ENCODE data around the gene CITED1. TPM values are rescaled to one million over a fixed set of nuclear protein-coding genes. Genes with fewer than 3 reads are reported as not detected.

The CITED1 gene
- total and polyA plus RNA-seq, 2 donors (not counting 1 experiment from before 2014, with no cell fraction given) = 0.17 TPM; not detected in 1

DNA sequence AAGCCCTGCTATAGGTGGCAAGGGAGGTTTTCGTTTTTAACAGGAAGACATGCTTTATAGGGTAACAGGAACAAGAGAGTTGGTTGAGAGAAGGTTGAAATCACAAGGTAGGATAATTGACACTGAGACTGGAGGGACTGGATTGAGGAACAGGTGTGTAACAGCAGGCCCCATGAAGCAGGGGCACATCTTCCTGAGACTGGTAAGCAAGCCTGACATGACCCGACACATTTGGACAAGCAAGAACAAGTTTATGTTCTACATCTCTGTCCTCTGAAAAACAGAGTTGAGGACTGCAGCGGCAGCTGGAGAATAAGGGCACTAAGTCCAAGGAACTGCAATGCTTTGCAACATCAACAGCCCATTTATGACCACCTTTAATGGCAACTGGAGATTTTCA, 33.9 kb downstream of the CITED1 start:
- peaks cover 36% of the 10 kb centered on the region for H3K79me2 ChIP-seq (ENCODE audit: control insufficient read depth, insufficient read depth, low read length)
- H3K9ac ChIP-seq (ENCODE audit: insufficient read depth, low read length) = no peak overlapping the region
- H2AFZ ChIP-seq (ENCODE audit: low read length) = no peak overlapping the region
- DNase-seq (ENCODE audit: low read depth in 2 of 2) = no peak
- peaks cover 7% of the 10 kb centered on the region for H4K20me1 ChIP-seq (ENCODE audit: control insufficient read depth, extremely low read depth, insufficient read depth, low read length)
- H3K4me1 ChIP-seq (ENCODE audit: control insufficient read depth, extremely low read depth, insufficient read depth, low read length) = peaks cover 15% of the 10 kb centered on the region
- H3K4me3 ChIP-seq (replicated peaks in 1 of 4; ENCODE audit: control extremely low read depth in 1 of 4, insufficient read depth in 1 of 4, low read depth in 3 of 4, low read length in 4 of 4) = no peak overlapping the region
- H3K36me3 ChIP-seq (ENCODE audit: control insufficient read depth, insufficient read depth, low read length) = peaks cover 27% of the 10 kb centered on the region
- no peak for TF ChIP-seq CTCF (conservative IDR thresholded peaks at IDR 0.05 in 1 of 2, IDR thresholded peaks at IDR 0.05 in 1 of 2; ENCODE audit: low read depth in 1 of 2, low read length in 2 of 2)
- TF ChIP-seq EZH2 (IDR thresholded peaks at IDR 0.05; ENCODE audit: low read length, missing control alignments) = no peak
- H3K9me3 ChIP-seq (ENCODE audit: control insufficient read depth, insufficient read depth, low read depth, low read length) = no peaks in the 10 kb centered on the region
- no peak overlapping the region for H3K27ac ChIP-seq (ENCODE audit: insufficient read depth, low read length)
- H3K27me3 ChIP-seq (ENCODE audit: control insufficient read depth, insufficient read depth, low read length) = no peaks in the 10 kb centered on the region
- H3K4me2 ChIP-seq (ENCODE audit: extremely low read depth, insufficient read depth, low read length) = peak overlapping the region; percentile 15

- Histone ChIP-seq H3K36me3 (ENCODE audit: control insufficient read depth, insufficient read depth, low read length) (peaks cover 27% of the 10 kb centered on the region), H4K20me1 (ENCODE audit: control insufficient read depth, extremely low read depth, insufficient read depth, low read length) (peaks cover 7% of the 10 kb centered on the region), H3K27ac (ENCODE audit: insufficient read depth, low read length) (no peak overlapping the region), H3K4me1 (ENCODE audit: control insufficient read depth, extremely low read depth, insufficient read depth, low read length) (peaks cover 15% of the 10 kb centered on the region), H3K4me3 (replicated peaks in 1 of 4; ENCODE audit: control extremely low read depth in 1 of 4, insufficient read depth in 1 of 4, low read depth in 3 of 4, low read length in 4 of 4) (no peak overlapping the region), H3K4me2 (ENCODE audit: extremely low read depth, insufficient read depth, low read length) (no peak overlapping the region), H2AFZ (ENCODE audit: low read length) (no peak overlapping the region), H3K79me2 (ENCODE audit: control insufficient read depth, insufficient read depth, low read length) (peaks cover 30% of the 10 kb centered on the region), H3K9ac (ENCODE audit: insufficient read depth, low read length) (no peak overlapping the region), H3K27me3 (ENCODE audit: control insufficient read depth, insufficient read depth, low read length) (no peaks in the 10 kb centered on the region), H3K9me3 (ENCODE audit: control insufficient read depth, insufficient read depth, low read depth, low read length) (no peaks in the 10 kb centered on the region)
- DNase-seq (ENCODE audit: low read depth in 2 of 2) = no peak
- TF ChIP-seq CTCF (conservative IDR thresholded peaks at IDR 0.05 in 1 of 2, IDR thresholded peaks at IDR 0.05 in 1 of 2; ENCODE audit: low read depth in 1 of 2, low read length in 2 of 2) (no peak), EZH2 (IDR thresholded peaks at IDR 0.05; ENCODE audit: low read length, missing control alignments) (no peak)
Measured at GRCh38 chrX:72271091-72271788, 34.5 kb downstream of the CITED1 start.

- no peak overlapping the region for H3K9ac ChIP-seq (ENCODE audit: insufficient read depth, low read length)
Measured at GRCh38 chrX:72270316-72270866, 35.3 kb downstream of the CITED1 start.

More at GRCh38 chrX:72270316-72270866, 35.3 kb downstream of the CITED1 start:
- Histone ChIP-seq H3K4me3 (replicated peaks in 1 of 4; ENCODE audit: control extremely low read depth in 1 of 4, insufficient read depth in 1 of 4, low read depth in 3 of 4, low read length in 4 of 4) (no peak overlapping the region), H2AFZ (ENCODE audit: low read length) (no peak overlapping the region), H3K9me3 (ENCODE audit: control insufficient read depth, insufficient read depth, low read depth, low read length) (no peaks in the 10 kb centered on the region), H3K27ac (ENCODE audit: insufficient read depth, low read length) (peak overlapping the region; percentile 46), H3K79me2 (ENCODE audit: control insufficient read depth, insufficient read depth, low read length) (peaks cover 22% of the 10 kb centered on the region), H3K4me1 (ENCODE audit: control insufficient read depth, extremely low read depth, insufficient read depth, low read length) (peaks cover 13% of the 10 kb centered on the region), H3K4me2 (ENCODE audit: extremely low read depth, insufficient read depth, low read length) (peak overlapping the region; percentile 23), H3K27me3 (ENCODE audit: control insufficient read depth, insufficient read depth, low read length) (no peaks in the 10 kb centered on the region), H3K36me3 (ENCODE audit: control insufficient read depth, insufficient read depth, low read length) (peaks cover 27% of the 10 kb centered on the region), H4K20me1 (ENCODE audit: control insufficient read depth, extremely low read depth, insufficient read depth, low read length) (peaks cover 7% of the 10 kb centered on the region)
- no peak for DNase-seq (ENCODE audit: low read depth in 2 of 2)
- TF ChIP-seq EZH2 (IDR thresholded peaks at IDR 0.05; ENCODE audit: low read length, missing control alignments) = no peak
- TF ChIP-seq CTCF (conservative IDR thresholded peaks at IDR 0.05 in 1 of 2, IDR thresholded peaks at IDR 0.05 in 1 of 2; ENCODE audit: low read depth in 1 of 2, low read length in 2 of 2) = no peak
